Measurements from ENCODE around the gene RGPD3.

GRCh38 chr2:106362789-106363188 lies 105.4 kb downstream of the RGPD3 start:
- no peak for TF ChIP-seq POLR2A (IDR thresholded peaks at IDR 0.05; ENCODE audit: low read length)
- no peak for TF ChIP-seq GATA1 (IDR thresholded peaks at IDR 0.05; ENCODE audit: low read depth, low read length)
